Loucy (cell line): ENCODE data around the gene UNC79.

Experiments used
- EZH2phosphoT487 ChIP-seq: fragments of 200-600 bp; IDR thresholded peaks from 2 replicates; pipeline ENCODE4 v1.6.1; 2018; ENCODE audit warnings: antibody characterized with exemption, mild to moderate bottlenecking, moderate library complexity, borderline replicate concordance
- TF ChIP-seq, protein P1 (sequence below): fragments of 200-600 bp; sonication (generic); conservative IDR thresholded peaks from 2 replicates; pipeline ENCODE4 v1.5.1; 2014; ENCODE audit warnings: mild to moderate bottlenecking, antibody characterized with exemption, low read length

- TF ChIP-seq, protein P1, sequence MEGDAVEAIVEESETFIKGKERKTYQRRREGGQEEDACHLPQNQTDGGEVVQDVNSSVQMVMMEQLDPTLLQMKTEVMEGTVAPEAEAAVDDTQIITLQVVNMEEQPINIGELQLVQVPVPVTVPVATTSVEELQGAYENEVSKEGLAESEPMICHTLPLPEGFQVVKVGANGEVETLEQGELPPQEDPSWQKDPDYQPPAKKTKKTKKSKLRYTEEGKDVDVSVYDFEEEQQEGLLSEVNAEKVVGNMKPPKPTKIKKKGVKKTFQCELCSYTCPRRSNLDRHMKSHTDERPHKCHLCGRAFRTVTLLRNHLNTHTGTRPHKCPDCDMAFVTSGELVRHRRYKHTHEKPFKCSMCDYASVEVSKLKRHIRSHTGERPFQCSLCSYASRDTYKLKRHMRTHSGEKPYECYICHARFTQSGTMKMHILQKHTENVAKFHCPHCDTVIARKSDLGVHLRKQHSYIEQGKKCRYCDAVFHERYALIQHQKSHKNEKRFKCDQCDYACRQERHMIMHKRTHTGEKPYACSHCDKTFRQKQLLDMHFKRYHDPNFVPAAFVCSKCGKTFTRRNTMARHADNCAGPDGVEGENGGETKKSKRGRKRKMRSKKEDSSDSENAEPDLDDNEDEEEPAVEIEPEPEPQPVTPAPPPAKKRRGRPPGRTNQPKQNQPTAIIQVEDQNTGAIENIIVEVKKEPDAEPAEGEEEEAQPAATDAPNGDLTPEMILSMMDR, result no peak
- no peak for TF ChIP-seq EZH2phosphoT487
Observed at GRCh38 chr14:93675651-93676050, 244.9 kb downstream of the UNC79 start.
